SKM-1 treated with dmso at 0.1 percent for 144 hours (cell line): ENCODE data around the gene FLT4.

Experiments
- DNase-seq: peaks from one replicate; lab custom pipeline; 2025; ENCODE audit not compliant: unreplicated experiment; lab: John Stamatoyannopoulos, UW

FLT4 gene

GRCh38 chr5:180608572-180609310, 40.7 kb downstream of the FLT4 start:
- no peak for DNase-seq

DNA sequence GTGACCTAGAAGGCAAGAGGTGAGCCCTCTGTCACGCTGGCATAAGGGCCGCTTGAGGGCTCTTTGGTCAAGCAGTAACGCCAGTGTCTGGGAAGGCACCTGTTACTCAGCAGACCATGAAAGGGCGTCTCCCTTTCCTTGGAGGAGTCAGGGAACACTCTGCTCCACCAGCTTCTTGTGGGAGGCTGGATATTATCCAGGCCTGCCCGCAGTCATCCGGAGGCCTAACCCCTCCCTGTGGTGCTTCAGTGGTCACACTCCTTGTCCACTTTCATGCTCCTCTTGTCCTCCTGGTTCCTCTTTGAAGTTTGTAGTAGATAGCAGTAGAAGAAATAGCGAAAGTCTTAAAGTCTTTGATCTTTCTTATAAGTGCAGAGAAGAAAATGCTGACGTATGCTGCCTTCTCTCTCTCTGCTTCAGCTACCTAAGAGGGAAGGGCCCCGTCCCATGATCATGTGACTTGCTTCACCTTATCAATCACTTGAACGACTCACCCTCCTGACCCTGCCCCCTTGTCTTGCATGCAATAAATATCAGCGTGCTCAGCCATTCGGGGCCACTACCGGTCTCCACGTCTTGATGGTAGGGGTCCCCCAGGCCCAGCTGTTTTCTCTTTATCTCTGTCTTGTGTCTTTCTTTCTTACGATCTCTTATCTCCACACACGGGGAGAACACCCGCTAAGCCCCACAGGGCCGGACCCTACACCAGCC, 41.4 kb downstream of the FLT4 start:
- no peak for DNase-seq

DNA sequence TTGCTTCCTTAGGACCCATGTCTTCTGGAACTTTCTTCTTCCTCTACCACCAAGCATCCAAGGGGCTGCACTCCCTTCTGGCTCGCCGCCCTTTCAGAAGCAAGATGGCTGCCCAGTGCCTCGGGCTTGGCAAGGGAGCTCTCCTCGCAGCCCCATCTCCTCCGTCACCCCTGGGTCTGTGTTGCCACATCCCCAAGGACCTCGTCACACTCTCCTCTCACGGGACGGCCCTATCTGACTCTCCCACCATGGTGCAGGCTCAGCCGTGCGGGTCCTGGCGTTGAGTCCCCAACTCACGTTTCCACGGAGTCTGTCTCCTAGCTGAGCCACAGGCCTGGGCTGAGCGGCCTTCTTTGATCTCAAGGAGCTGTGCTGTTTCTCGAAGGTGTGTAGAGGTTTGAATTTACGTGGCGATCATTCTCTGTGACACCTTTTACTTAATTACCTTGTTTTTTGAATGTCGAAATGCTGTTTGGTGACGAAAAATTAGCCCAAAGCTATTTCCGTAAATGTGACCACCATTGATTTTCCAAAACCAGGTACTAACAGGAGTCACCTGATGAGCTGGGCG, 43.1 kb downstream of the FLT4 start:
- DNase-seq: no peak

DNA sequence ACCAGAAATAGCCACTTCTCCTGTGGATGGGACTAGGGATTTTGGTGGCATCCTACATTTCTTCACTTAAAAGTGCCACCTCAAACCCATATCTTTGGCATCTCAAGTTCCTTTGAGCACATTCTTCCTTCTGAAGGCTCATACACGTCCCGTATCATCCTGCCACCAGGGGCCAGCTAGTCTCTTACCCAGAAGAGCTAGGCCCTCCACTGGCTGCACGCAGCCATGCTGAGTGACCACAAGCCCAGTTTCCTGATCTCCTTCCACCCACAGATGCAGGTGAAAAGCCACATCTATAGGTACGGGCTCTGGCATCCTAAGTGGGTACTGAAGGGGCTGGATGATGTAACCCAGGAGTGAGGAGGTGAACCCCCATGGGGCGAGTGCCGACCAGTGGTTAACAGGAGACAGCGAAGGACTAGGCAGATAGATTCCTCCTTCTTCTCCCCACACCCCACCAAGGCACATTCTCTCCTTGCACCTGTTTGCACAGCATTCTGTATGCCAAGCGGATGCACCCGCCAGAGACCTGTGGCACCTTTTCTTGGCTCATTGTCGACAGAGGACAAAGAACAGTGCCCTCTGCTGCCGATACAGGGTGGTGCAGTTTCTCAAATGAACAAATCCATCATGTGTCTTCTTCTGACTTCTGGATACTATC, 43.7 kb downstream of the FLT4 start:
- peak; percentile 50 for DNase-seq

DNA sequence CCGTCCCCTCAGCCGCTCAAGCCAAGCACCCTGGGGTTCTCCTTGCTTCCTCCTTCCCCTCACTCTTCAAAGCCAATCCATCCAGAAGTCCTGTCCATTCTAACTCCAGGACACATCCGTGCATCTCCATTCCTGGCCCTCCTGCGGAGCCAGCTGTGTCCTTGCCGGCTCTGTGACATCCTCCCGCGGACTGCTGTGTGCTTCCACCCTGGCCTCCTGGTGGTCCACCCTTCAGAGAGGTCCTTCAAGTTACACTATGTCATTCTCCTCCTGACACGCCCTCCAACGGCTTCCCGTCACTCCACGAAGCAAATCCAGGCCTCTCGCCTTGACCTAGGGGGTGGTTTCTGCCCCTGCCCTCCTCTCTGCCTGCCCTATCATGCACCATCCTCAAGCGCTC, 45.1 kb downstream of the FLT4 start:
- no peak for DNase-seq

DNA sequence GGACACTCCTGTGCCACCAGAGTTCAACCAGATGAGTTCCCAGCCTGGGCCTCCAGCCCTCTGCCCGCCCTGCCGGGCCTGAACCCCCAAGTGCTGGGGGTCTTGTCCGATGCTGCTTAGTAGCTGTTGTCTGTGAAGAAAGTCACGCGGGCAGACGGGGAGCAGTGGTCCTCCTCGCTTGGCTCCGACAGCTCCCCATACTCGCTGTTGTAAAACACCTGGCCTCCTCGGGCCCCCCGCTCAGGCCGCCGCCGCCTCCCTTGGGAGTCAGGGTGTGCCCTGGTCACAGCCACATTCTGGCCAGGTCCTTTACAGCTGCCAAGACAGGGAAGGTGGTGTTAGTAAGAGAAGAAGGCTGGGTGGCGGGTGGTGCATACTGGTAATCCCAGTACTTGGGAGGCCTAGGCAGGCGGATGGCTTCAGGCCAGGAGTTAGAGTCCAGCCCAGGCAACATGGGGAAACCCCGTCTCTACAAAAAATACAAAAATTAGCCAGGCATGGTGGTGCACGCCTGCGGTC, 46.3 kb downstream of the FLT4 start:
- DNase-seq: no peak

DNA sequence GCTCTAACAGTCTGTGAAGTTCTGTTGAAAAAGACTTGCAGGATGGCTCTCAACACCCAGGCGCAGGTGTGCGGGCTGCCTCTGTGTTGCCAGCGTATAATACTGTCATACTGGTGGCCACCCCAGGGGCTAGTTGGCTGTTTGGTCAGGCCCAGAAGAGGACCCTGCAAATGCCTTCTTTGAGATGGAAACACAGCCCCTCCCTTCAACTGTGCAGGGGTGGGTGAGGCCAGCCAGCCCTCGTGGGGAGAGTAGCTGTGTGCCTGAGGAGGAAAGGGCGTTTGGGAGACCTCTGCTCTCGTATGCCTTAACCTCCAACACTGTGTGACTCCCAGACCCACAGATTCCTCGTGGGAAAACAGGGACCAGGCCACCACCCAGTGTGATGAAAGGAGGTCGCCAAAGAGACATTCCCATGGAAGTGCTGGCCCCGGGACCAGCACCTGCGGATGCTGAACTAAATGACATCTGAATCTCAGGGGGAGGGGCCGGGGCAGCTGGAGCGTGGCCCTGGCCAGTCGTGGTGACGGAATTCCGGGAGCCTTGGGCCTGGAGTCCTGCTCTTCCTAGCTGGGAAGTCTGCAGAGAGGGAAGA, 46.8 kb downstream of the FLT4 start:
- no peak for DNase-seq

DNA sequence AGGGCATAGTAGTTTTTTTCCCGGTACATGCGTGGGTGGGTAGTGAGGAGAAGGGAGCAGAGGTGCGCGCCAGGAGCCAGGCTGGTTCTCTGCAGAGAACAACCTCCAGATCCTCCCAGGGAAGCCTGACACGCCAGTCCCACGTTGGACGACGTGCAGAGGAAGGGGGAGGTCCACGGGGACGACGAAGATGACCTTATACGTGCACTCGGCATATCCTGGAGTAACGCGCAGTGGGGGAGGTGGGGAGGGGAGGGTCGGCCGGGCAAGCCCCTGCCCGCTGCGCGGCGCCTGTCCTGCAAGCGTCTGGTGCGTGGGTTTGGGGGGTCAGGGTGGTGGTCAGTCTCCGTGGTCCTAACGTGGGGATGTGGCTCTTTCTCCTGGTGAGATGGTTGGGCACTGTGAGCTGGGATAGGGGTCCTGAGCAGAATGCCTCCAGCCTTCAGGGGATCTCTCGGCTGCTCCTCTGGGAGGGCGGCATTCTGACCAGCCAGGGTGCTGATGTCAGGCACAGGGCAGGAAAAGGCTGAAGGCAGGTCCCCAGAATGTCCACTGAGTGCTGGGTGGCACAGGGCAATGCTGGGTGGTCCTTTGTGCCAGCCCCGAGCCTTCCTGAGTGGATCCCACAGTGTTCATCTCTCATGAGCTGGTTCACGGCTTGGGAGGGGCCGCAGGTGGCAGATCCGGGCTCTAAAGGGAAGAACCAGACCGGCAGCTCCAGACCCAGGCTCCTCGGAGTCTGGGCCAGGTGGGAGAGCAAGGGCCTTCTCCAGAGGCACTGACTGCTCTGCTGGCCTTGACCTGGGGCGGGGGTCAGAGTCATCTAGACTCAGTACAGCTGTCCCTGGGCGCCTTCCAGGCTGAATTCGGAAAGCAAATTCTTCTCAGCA, 47.6 kb downstream of the FLT4 start:
- DNase-seq: no peak

GRCh38 chr5:180600554-180601041, 48.8 kb downstream of the FLT4 start:
- DNase-seq: no peak

GRCh38 chr5:180599981-180600553, 49.3 kb downstream of the FLT4 start:
- DNase-seq: no peak

DNA sequence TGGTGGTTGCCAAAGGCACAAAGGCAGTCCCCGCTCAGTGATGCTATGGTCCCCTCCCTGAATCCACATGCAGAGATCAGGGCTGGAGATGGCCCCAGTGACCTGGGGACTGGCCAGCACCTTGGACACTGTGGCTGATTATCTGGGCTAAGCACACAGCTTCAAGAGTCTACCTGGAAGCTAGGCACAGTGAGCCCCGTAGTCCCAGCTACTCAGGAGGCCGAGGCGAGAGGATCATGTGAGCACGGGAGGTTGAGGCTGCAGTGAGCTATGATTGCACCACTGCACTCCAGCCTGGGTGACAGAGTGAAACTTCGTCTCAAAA, 49.8 kb downstream of the FLT4 start:
- DNase-seq: no peak

- no peak for DNase-seq
These were observed 50.4 kb downstream of the FLT4 start for GRCh38 chr5:180598797-180599589.

- DNase-seq: no peak
These were observed 51.1 kb downstream of the FLT4 start for GRCh38 chr5:180598316-180598701.

GRCh38 chr5:180596668-180597231, 52.6 kb downstream of the FLT4 start:
- no peak for DNase-seq

DNA sequence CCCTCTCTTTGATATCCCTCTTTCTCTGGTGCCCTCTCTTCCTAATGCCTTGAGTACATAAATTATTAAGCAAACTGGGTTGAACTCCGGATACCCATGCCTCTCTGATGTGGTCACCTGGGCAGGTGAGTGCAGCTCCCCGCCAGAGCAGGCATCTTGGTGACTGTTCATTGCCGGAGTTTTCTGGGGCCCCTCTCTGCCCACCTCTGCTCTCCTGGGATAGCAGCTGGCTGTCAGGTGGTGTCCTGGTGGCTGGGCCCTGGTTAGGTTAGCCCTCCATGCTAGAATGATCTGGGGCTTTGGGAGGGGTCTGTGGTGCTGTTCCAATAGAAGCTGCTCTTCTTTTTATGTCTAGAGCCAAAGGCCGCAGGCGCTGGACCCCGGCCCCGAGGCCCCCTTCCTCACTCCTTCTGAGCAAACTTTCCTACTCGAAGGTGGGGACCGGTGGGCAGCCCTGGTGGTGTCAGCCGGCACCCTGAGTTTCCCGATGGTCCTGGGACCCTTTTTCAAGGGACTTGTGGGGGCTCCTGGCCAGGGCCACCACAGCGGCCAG, 53.2 kb downstream of the FLT4 start:
- DNase-seq: no peak

DNA sequence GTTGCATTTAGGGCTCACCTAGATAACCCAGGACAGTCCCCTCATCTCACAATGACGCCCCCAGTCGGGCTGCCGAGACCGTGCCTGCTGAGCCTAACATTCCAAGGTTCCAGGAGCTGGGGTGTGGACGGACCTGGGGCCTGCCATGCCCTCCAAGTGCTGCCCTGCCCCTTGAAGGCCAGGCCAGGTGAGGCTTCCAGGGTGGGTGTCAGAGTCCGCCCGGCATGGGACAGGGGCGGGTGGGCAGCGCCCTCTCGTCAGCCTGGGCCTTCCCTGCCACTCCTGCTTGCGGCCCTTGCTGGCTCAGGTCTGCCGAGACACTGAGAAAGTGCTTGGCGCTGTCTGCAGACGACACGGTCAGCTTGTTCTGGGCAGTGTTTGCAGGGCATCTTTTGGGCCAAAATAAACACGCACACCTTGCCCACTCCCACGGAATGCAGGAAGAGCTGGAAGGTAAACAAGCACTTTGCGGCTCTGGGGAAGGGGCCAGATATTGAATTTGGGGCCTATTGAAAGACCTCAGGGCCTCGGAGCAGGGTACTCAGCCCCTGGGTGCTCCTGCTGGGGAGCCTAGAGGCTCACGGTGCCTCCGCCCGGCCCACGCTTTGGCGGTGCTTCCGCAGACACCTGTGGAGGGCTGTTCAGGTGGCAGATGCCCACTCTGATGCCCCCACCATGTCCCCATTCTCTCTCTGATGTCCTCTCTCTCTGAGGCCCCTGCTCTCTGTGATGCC, 53.9 kb downstream of the FLT4 start:
- no peak for DNase-seq

GRCh38 chr5:180595046-180595379, 54.4 kb downstream of the FLT4 start:
- DNase-seq: no peak
